ENCODE measurements around the gene NRXN3. TPM values are rescaled to one million over a fixed set of nuclear protein-coding genes. Genes with fewer than 3 reads are reported as not detected.

NRXN3 gene
- total RNA-seq, 1 experiment from 2014 or later, result not detected

DNA sequence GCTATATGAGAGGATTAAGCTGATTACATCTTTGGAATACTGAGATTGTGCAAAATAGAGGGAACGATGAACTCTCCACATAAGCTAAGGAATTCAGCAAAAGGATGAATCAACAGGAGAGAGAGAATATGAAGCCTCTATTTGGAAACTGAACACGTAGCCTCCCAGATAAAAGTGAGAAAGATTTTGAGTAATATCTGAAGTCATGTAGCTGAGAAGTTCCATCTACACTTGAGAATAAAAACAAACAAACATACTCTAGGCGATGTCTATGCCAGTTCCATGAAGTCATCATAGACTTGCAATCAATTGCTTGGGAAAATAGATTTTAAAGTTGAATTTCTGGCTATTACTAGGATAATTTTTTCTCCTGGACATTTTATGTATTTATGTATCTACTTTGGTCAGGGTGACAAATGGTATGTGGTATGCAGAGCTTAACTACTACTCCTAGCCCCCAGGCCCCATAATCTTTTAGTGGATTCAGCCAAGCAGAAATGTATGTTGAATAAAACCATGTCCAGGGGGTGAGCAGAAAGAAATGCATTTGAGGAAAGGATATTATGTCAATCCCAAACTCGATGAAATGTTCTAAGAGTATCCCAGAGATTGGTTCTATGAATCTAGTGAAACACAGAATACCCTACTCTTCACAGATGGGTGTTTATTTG is 1413.7 kb downstream of the NRXN3 start:
- no peaks in the 10 kb centered on the region for H3K9me2 ChIP-seq (ENCODE audit: insufficient read depth)
- H3K79me2 ChIP-seq (ENCODE audit: insufficient read depth, low read length), result no peaks in the 10 kb centered on the region
- BruUV-seq (replicated peaks), result no TSS peak
- H3K9ac ChIP-seq (ENCODE audit: low read length), result no peak overlapping the region
- no peaks in the 10 kb centered on the region for H3K36me3 ChIP-seq (ENCODE audit: control insufficient read depth in 1 of 2, insufficient read depth in 2 of 2, low read length in 2 of 2)
- no peaks in the 10 kb centered on the region for H4K20me1 ChIP-seq (ENCODE audit: insufficient read depth)
- H3K27me3 ChIP-seq (ENCODE audit: insufficient read depth, low read length), result no peaks in the 10 kb centered on the region
- no peak overlapping the region for H3K4me3 ChIP-seq (replicated peaks in 1 of 2; ENCODE audit: low read depth in 1 of 2, low read length in 2 of 2)
- DNase-seq (ENCODE audit: low read depth, low spot score) (no peak), ATAC-seq (no peak)
- no peak for TF ChIP-seq SP1 (IDR thresholded peaks at IDR 0.05; ENCODE audit: low read depth)
- H2AFZ ChIP-seq (ENCODE audit: low read depth, low read length, poor library complexity, severe bottlenecking), result no peak overlapping the region
- ChIA-PET RAD21 (ENCODE audit: low non-redundant PET in 1 of 2, low total read pairs in 2 of 2, uncharacterized antibody in 2 of 2, unreplicated experiment in 2 of 2) (no interaction called here), POLR2A (no interaction called here), CTCF (no interaction called here)
- H3K9me3 ChIP-seq (ENCODE audit: control insufficient read depth in 1 of 2, insufficient read depth in 1 of 2, low read depth in 1 of 2, low read length in 2 of 2), result peaks cover 13 to 21% of the 10 kb centered on the region in 2 experiments; a peak in 3 of 4 replicates
- intact Hi-C loops (cut with micrococcal nuclease), result no loop called here
- H3K4me2 ChIP-seq (ENCODE audit: low read length), result no peak overlapping the region
- H3K4me1 ChIP-seq (ENCODE audit: control insufficient read depth in 1 of 2, insufficient read depth in 2 of 2, low read length in 2 of 2), result no peaks in the 10 kb centered on the region
- H3K27ac ChIP-seq (ENCODE audit: low read depth, low read length), result no peak overlapping the region

DNA sequence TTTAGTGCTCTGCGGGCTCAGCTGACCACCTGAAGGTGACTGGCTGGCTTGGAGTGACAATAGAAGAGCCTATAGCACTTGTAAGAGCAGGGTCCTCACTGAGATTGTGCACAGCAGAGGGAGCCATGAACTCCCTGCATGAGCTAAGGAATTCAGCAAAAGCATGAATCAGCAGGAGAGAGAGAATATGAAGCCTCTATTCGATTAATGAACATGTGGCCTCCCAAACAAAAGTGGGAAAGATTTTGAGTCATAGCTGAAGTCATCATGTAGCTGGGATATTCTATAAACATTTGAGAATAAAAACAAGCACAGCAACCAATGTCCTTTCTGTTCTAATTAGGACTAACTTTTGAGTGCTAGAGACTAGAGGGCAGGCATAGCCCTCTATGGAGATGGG is 1414.5 kb downstream of the NRXN3 start:
- ATAC-seq (no peak), DNase-seq (ENCODE audit: low read depth, low spot score) (no peak)
- Histone ChIP-seq H3K9ac (ENCODE audit: low read length) (no peak overlapping the region), H3K79me2 (ENCODE audit: insufficient read depth, low read length) (no peaks in the 10 kb centered on the region), H3K4me1 (ENCODE audit: control insufficient read depth in 1 of 2, insufficient read depth in 2 of 2, low read length in 2 of 2) (no peaks in the 10 kb centered on the region), H3K9me3 (ENCODE audit: control insufficient read depth in 1 of 2, insufficient read depth in 1 of 2, low read depth in 1 of 2, low read length in 2 of 2) (peaks cover 13 to 21% of the 10 kb centered on the region in 2 experiments; a peak in 3 of 4 replicates), H3K27ac (ENCODE audit: low read depth, low read length) (no peak overlapping the region), H3K4me3 (replicated peaks in 1 of 2; ENCODE audit: low read depth in 1 of 2, low read length in 2 of 2) (no peak overlapping the region), H3K27me3 (ENCODE audit: insufficient read depth, low read length) (no peaks in the 10 kb centered on the region), H3K9me2 (ENCODE audit: insufficient read depth) (no peaks in the 10 kb centered on the region), H3K36me3 (ENCODE audit: control insufficient read depth in 1 of 2, insufficient read depth in 2 of 2, low read length in 2 of 2) (no peaks in the 10 kb centered on the region), H3K4me2 (ENCODE audit: low read length) (no peak overlapping the region), H4K20me1 (ENCODE audit: insufficient read depth) (no peaks in the 10 kb centered on the region), H2AFZ (ENCODE audit: low read depth, low read length, poor library complexity, severe bottlenecking) (no peak overlapping the region)
- BruUV-seq (replicated peaks), result no TSS peak
- ChIA-PET RAD21 (ENCODE audit: low non-redundant PET in 1 of 2, low total read pairs in 2 of 2, uncharacterized antibody in 2 of 2, unreplicated experiment in 2 of 2) (no interaction called here), POLR2A (no interaction called here), CTCF (no interaction called here)
- TF ChIP-seq, protein P1, sequence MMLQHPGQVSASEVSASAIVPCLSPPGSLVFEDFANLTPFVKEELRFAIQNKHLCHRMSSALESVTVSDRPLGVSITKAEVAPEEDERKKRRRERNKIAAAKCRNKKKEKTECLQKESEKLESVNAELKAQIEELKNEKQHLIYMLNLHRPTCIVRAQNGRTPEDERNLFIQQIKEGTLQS (IDR thresholded peaks at IDR 0.05), result no peak
- no peak for TF ChIP-seq EZH2 (IDR thresholded peaks at IDR 0.05)
- no peak for TF ChIP-seq EGR1 (IDR thresholded peaks at IDR 0.05; ENCODE audit: low read depth)
- TF ChIP-seq ELF1 (IDR thresholded peaks at IDR 0.05; ENCODE audit: borderline replicate concordance, low read depth), result no peak
- no peak for TF ChIP-seq CBX3 (IDR thresholded peaks at IDR 0.05; ENCODE audit: low read depth)
- TF ChIP-seq POLR2A (IDR thresholded peaks at IDR 0.05; ENCODE audit: borderline replicate concordance, extremely low read depth, insufficient read depth, insufficient read length), result no peak
- TF ChIP-seq JUND (IDR thresholded peaks at IDR 0.05), result no peak
- TF ChIP-seq SP1 (IDR thresholded peaks at IDR 0.05; ENCODE audit: low read depth), result no peak
- TF ChIP-seq, protein P2, sequence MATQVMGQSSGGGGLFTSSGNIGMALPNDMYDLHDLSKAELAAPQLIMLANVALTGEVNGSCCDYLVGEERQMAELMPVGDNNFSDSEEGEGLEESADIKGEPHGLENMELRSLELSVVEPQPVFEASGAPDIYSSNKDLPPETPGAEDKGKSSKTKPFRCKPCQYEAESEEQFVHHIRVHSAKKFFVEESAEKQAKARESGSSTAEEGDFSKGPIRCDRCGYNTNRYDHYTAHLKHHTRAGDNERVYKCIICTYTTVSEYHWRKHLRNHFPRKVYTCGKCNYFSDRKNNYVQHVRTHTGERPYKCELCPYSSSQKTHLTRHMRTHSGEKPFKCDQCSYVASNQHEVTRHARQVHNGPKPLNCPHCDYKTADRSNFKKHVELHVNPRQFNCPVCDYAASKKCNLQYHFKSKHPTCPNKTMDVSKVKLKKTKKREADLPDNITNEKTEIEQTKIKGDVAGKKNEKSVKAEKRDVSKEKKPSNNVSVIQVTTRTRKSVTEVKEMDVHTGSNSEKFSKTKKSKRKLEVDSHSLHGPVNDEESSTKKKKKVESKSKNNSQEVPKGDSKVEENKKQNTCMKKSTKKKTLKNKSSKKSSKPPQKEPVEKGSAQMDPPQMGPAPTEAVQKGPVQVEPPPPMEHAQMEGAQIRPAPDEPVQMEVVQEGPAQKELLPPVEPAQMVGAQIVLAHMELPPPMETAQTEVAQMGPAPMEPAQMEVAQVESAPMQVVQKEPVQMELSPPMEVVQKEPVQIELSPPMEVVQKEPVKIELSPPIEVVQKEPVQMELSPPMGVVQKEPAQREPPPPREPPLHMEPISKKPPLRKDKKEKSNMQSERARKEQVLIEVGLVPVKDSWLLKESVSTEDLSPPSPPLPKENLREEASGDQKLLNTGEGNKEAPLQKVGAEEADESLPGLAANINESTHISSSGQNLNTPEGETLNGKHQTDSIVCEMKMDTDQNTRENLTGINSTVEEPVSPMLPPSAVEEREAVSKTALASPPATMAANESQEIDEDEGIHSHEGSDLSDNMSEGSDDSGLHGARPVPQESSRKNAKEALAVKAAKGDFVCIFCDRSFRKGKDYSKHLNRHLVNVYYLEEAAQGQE (IDR thresholded peaks at IDR 0.05; ENCODE audit: low read depth), result no peak
- TF ChIP-seq EZH2phosphoT487 (IDR thresholded peaks at IDR 0.05; ENCODE audit: borderline replicate concordance), result no peak
- no peak for TF ChIP-seq FOSL1 (IDR thresholded peaks at IDR 0.05; ENCODE audit: low read depth)
- TF ChIP-seq, protein P3, sequence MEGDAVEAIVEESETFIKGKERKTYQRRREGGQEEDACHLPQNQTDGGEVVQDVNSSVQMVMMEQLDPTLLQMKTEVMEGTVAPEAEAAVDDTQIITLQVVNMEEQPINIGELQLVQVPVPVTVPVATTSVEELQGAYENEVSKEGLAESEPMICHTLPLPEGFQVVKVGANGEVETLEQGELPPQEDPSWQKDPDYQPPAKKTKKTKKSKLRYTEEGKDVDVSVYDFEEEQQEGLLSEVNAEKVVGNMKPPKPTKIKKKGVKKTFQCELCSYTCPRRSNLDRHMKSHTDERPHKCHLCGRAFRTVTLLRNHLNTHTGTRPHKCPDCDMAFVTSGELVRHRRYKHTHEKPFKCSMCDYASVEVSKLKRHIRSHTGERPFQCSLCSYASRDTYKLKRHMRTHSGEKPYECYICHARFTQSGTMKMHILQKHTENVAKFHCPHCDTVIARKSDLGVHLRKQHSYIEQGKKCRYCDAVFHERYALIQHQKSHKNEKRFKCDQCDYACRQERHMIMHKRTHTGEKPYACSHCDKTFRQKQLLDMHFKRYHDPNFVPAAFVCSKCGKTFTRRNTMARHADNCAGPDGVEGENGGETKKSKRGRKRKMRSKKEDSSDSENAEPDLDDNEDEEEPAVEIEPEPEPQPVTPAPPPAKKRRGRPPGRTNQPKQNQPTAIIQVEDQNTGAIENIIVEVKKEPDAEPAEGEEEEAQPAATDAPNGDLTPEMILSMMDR (IDR thresholded peaks at IDR 0.05 in 2 of 3, conservative IDR thresholded peaks at IDR 0.05 in 1 of 3; ENCODE audit: borderline replicate concordance in 1 of 3, insufficient read depth in 1 of 3, low read depth in 2 of 3, low read length in 2 of 3), result no peak
- TF ChIP-seq POLR2AphosphoS5 (IDR thresholded peaks at IDR 0.05; ENCODE audit: low read depth, low read length), result no peak
- intact Hi-C loops (cut with micrococcal nuclease), result no loop called here

Data from HCT116 (cell line).